ENCODE data around the gene RPL27A.
"Not testable (repeated sequence)": the region's sequence is repeated elsewhere in the genome, so short reads cannot be mapped to it uniquely, and the experiment has no call there.

The RPL27A gene

DNA sequence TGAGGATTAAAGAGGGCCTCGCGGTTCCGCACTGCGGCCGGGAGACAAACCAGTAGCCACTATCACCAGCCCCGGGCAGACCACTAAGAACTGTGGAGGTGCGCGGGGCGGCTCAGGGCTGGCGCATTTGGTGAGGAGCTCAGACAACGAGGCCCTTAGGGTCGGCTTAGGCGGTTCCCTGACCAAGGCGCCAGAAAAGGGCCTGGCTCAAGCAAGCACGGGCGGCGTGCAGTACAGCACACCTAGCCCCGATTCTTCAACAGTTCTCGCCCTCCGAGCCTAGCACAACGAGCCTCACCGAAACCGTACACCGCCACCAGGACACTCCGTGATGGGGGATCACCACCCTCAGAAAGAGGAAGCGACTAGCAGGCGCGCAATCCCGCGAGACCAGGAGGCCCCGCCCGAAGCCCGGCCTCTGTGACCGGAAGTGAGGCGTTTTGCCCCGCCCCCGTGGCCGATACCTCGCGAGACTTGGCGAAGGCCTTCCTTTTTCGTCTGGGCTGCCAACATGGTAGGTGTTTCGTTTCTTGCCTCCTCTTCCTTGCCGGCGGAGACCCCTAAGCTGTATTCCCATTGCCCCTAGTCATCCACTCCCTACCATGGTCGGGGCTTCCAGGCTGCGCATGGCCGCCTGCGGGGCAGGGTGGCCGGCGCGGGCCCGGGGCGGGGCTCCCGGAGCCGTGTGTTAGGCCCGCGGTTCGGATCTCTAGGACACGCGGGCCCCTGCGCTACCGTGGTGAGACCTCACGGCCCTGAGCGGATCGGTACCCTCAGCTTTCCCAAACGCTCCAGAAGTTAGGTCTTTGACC lies at the start of gene RPL27A, which contains the start of gene TRIM66:
Gene RPL27A, plus strand, starts transcription at position 490 of the 812 bp plus-strand sequence. Its CDS starts 22 bp downstream, at position 512.
Gene TRIM66, minus strand, starts transcription at position 363 of the 812 bp plus-strand sequence. CDS start 10,391 bp downstream, outside the sequence.
- peak; percentile 99 for DNase-seq (ENCODE audit: low read depth)

DNA sequence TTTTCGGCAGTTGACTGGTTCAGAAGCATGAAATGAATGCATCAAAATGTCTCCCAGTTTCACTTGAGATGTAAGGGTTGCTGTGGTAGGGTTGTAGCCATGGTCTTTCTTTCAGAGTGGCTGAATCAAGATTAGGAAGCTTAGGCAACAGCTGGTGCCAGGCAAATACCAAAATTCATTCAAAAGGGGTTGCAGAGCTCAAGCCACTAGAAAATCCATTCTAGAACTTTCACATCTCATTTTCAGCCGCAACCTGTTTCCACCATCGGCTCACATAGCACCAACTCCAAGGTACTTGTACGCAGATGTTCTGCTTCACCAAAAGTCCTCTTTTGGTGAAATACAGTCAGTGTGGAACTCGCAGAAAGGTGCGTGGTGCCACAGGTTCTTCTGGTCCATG lies 48.1 kb upstream of the RPL27A start:
- no peak for DNase-seq (ENCODE audit: low read depth)

- no peak for DNase-seq (ENCODE audit: low read depth)
Observed at GRCh38 chr11:8636127-8636526, 46.5 kb upstream of the RPL27A start.

GRCh38 chr11:8638300-8638699 lies 44.3 kb upstream of the RPL27A start:
- DNase-seq (ENCODE audit: low read depth): no peak

DNA sequence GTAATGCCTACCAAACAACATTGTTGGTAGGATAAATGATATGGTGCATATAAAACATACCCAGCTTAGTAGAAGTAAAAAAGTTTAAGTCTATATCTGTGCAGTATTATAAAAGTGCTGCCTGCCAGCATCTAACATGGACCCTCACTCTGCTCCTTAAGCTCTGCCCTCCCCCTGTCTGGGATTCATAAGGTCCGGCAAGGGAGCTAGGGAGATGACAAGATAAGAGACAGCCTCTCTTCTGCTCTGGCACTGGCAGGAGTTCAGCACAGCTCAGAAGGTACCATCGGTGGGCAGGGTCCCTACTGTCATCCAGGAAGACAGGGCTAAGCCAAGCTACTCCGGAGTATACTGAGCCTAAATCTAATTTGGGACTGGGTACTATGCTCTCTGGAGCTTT lies 42.9 kb upstream of the RPL27A start:
- DNase-seq (ENCODE audit: low read depth): no peak

DNA sequence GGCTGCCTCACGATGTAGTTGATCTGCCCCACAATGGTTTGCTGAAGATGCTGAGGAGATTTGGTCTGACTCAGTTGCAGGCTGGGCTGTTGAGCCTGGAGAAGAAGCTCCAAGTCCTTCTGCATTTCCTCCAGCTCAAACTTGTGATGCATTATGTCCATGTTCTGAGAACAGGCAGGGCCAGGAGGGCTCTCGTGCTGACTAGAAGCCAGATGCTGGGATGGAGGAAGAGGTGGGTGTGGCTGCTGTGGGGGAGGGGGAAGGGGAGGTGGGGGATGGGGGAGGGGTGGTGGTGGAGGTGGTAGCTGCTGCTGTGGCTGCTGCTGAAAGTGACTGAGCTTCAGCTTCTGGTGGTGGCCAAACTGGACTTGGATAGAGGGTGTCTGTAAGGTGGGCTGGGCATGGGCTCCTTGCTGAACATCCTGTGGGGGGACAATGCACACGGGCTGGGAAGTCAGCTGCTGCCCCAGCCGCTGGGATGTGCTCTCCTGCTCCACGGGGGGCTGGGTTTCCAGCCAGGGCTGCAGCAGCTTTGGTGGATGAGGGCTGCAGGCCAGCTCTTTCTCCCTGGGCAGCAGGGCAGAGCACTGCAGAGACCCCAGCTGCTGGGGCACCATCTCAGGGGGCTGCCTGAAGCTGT lies 42.2 kb upstream of the RPL27A start:
- no peak for DNase-seq (ENCODE audit: low read depth)

GRCh38 chr11:8641332-8641731 lies 41.3 kb upstream of the RPL27A start:
- no peak for DNase-seq (ENCODE audit: low read depth)

DNA sequence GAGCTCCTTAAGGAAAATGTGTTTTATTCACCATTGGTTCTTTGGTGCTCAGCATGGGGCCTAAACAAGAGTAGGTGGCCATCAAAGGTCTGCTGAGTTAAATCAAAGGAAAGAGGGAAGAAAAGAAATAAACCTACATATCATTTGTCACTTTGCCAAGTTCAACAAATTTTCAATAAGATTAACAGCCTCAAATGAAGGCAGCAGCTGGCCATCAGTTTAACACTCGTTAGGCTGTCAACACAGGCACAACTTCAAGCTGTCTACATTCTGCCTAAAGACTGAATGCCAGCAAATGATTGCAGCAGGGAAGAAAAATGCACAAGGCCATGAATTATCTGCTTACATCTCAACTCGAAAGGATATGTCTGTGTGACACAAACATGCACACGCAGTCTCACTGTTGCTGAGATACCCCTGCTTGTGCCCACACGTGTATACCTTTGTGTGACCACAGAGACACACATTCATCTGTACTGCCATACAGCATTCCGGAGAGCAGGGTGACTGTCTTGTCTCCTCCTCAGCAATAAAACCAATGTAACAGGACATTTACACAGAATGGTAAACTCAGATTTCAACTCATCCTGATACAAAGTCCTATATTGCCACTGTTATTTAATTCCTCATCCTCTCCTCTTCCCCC lies 40.3 kb upstream of the RPL27A start:
- DNase-seq (ENCODE audit: low read depth): no peak

DNA sequence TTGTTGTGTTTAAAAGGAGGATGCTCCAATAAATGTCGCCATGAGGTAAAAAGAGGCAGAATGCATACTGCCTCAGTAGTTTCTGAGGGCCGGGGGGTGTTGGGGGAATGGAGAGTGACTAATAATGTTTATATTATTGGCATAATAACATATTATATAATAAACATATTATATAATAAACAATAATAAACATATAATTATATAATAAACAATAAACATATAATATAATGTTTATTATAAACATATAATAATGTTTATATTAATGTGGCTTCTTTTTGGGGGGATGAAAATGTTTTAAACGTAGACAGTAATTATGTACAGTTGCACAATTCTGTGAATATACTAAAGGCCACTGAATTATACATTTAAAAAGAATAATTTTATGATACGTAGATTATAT lies 35.7 kb upstream of the RPL27A start:
- DNase-seq (ENCODE audit: low read depth): no peak

- no peak for DNase-seq (ENCODE audit: low read depth)
Observed at GRCh38 chr11:8649361-8649760, 33.2 kb upstream of the RPL27A start.

- no peak for DNase-seq (ENCODE audit: low read depth)
Observed at GRCh38 chr11:8650401-8650990, 32.1 kb upstream of the RPL27A start.

DNA sequence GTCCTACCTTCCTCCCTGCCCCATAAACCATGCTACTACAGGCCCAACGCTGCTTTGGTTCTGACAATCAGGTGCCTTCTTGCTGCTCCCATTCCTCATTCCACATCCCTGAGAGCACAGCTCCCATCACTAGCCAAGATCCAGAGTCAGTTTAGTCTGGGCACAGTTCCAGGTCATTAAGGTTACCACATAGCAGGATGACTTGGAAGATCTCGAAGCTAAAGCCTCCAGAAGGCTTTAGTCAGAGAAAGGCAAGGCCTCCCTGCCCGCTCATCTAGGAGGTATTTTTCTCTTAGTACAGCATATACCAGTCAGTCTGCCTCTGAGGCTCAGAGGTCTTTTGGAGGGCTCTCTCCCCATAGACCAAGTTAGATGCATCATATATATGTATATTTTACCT lies 30.5 kb upstream of the RPL27A start:
- no peak for DNase-seq (ENCODE audit: low read depth)

DNA sequence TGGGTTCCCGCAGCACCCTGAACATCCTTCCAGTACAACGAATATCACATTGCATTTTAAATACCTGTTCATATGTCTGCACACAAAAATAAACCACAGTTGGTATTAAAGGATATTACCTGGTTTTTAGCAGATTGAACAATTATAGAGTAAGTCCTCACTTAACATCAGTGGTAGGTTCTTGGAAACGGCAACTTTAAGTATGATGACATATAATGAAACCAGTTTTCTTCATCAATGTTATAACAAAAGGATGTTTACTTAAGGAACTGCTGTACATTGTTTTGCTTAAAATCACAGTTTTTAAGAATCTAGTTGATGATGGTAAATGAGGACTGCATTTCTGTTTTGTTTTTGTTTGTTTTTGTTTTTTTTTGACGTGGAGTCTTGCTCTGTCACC lies 28.1 kb upstream of the RPL27A start:
- no peak for DNase-seq (ENCODE audit: low read depth)

DNA sequence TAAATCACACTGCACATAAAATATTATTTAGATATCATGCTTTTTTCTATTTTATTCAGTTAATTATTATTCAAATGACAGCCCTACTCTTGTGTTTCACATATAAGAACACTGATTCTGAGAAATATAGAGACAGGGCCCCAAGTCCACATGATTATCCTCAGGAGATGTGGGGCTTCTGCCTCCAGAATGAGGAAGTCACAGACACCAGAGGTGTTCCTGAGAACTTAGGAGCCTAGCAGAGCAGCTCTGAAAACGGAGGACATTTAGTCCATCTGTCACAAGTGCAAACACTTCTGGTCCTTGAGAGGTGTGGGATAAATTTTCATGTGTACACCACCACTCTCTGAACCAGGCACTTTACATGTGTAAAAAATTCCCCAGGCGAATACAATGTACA lies 26.3 kb upstream of the RPL27A start:
- no peak for DNase-seq (ENCODE audit: low read depth)

DNA sequence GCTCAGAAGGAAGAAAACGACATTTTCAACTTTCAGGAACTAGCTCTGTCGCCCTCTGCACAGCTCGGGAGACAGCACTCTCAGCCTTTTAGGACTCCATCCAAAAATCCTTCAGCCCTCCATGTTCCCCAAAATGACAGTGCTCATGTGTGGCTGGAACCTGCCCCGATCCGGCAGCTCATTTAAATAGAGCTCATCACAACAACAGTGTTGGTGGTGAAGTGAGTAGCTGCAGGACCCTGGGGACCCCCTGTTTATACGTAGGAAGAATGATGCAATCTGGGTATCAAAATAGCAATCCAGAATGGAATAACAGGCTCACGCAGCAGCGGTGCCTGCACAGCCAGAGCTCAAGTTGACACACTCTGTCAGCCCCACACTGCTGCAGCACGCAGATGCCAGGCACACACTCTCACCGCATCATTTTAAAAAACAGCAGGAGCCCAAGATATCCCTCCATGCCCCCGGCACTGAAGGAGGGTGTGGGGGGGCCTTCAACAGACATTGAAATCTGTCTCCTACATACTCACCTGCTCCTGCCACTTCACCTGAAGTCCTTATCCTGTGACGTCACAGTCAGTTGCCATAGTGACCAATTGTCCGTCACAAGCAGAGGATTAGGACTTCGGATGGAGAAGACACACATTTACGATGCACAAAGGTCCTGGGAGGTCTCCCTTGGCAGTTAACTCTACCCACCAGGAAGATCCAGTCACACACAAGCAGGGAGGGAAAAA lies 24.1 kb upstream of the RPL27A start:
- DNase-seq (ENCODE audit: low read depth): no peak

DNA sequence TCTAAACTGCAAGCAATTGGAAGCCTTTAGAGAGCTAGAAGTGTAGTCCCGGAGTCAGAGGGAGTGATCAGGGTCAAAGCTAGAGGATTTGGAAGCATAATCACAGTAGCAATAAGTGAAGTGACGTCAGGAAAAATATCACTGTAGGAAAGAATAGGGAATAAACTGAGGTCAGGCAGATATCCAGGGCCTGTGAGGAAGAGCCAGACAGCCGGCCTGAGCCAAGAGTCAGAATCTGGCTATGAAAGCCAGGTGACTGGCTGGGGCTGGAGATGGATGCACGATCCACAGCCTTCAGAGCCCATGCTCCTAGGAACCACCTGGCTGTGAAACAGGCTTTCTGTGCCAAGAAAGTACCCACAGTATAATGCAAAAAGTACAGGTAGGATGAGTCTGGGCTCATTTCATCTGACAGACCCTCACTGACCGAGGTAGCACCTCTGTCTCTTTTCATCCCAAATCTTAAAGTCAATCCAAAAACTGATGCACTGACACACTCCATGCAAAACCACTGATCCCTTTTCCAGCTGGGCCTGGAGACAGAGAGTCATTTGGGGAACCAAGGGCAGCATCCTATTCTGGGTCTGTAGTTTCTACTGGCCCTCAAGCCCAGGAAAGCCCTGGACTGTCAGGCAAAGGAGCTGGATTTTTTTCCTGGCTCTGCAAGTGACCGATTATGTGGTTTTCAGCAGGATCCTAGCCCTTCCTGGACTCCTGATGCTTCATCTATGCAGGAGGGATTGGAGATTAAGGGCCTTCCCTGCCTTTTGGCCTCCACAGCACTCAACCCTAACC lies 21.4 kb upstream of the RPL27A start:
- DNase-seq (ENCODE audit: low read depth): no peak

DNA sequence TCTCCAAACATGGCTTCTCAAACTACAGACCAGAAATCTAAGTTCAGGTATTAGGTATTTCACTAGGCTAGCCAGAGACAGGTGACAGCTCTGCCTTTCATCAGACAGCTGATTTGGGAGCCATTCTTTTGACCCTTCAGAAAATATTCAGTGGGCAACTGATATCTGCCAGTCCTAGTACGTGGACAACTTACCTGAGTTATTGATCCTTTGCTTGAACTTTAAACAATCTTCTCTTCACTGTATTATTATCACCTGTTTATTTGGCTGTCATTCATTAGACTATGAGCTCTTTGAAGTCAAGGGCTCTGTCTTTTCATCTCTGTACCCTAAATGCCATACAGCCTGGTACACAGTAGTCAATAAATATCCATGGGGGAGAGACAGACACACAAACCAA lies 17.4 kb upstream of the RPL27A start:
- no peak for DNase-seq (ENCODE audit: low read depth)

DNA sequence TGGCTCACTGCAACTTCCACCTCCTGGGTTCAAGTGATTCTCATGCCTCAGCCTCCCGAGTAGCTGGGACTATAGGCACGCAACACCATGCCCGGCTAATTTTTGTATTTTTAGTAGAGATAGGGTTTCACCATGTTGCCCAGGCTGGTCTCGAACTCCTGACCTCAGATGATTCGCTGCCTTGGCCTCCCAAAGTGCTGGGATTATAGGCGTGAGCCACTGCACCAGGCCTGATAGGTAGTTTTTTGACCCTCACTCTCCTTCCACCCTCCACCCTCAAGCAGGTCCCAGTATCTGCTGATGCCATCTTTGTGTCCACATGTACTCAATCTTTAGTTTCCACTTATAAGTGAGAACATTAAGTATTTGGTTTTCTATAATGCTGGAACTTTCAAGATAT lies 12.5 kb upstream of the RPL27A start:
- DNase-seq (ENCODE audit: low read depth): not testable (repeated sequence)

- no peak for DNase-seq (ENCODE audit: low read depth)
Observed at GRCh38 chr11:8671193-8671612, 11.4 kb upstream of the RPL27A start.

DNA sequence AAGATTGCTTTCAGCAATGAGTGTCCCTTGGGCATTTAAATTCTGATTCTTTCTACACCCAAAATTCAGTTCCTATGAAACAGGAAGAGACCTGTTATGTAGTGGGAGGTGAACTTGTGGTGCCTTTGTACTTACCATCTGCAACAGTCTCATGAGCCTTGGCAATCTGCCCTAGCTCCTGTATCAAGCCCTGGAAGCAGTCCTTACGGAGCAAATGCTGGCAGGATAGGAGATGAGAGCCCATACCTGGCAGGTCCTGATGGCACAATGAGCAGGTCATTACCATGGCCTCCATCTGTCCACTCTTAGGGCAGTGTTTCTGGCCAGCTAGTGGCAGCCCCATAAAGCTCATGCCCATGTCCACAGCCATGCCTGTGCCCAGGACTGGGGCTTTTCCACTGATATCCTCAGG lies 10.9 kb upstream of the RPL27A start:
- DNase-seq (ENCODE audit: low read depth): no peak

DNA sequence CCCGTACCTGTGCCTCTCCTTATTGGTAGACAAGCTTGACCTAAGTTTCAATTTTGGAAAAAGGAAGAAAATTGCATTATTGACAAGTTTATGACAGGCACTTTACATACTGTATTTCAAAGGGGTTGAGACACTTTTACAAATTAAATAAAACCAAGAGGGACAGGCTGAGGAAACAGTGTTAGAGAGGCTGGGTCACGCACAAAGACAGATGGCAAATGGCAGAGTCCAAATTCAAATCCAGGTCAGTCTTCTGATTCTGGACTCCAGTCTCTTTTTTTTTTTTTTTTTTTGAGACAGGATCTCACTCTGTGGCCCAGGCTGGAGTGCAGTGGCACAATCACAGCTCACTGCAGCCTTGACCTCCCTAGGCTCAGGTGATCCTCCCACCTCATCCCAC lies 10.2 kb upstream of the RPL27A start:
- no peak for DNase-seq (ENCODE audit: low read depth)

Data from activated T-cell treated with anti-CD3 and anti-CD28 coated beads for 24 hours (primary cell).